Neural crest cell (in vitro differentiated cells): ENCODE data around the gene YTHDC1. TPM values are rescaled to one million over a fixed set of nuclear protein-coding genes. Genes with fewer than 3 reads are reported as not detected.

Experiments used
- DNase-seq: peaks from one replicate; pipeline ENCODE4 v3.0.0; 2021; ENCODE audit warnings: low read depth, mixed read lengths, low spot score
- H3K27ac Mint-ChIP-seq: one replicate; pipeline ENCODE4 v1.8.0; 2021; ENCODE audit warnings: mild to moderate bottlenecking, mixed read lengths; ENCODE audit not compliant: unreplicated experiment
- H3K27me3 Mint-ChIP-seq: 2 replicates; pipeline ENCODE4 v1.8.0; 2021; ENCODE audit warnings: low read depth, mild to moderate bottlenecking, mixed read lengths
- H3K36me3 Mint-ChIP-seq: 2 replicates; pipeline ENCODE4 v1.8.0; 2021; ENCODE audit warnings: low read depth, mild to moderate bottlenecking, mixed read lengths
- H3K4me1 Mint-ChIP-seq: 2 replicates; pipeline ENCODE4 v1.8.0; 2021; ENCODE audit warnings: mixed read lengths
- H3K4me3 Mint-ChIP-seq: one replicate; pipeline ENCODE4 v1.8.0; 2021; ENCODE audit warnings: mild to moderate bottlenecking, mixed read lengths
- H3K9me3 Mint-ChIP-seq: 2 replicates; pipeline ENCODE4 v1.8.0; 2021; ENCODE audit warnings: mixed read lengths
- CTCF ChIP-seq: fragments of 200-600 bp; sonication (generic); conservative IDR thresholded peaks from 2 replicates; pipeline ENCODE4 v1.5.0; 2021; ENCODE audit warnings: antibody characterized with exemption, mild to moderate bottlenecking
- total RNA-seq: library from RNA; stranded (reverse); gene quantifications from 2 replicates; pipeline ENCODE4 v1.2.1, GENCODE V29; 2021

The YTHDC1 gene
- total RNA-seq, 1 donor from 2014 or later, result 87.9 TPM

GRCh38 chr4:68366600-68366999 lies 16.7 kb upstream of the YTHDC1 start:
- Mint-ChIP-seq H3K27me3 (peaks cover 13% of the 10 kb centered on the region), H3K9me3 (peaks cover 10% of the 10 kb centered on the region), H3K27ac (no peak overlapping the region), H3K4me3 (no peak overlapping the region), H3K4me1 (no peaks in the 10 kb centered on the region), H3K36me3 (no peaks in the 10 kb centered on the region)
- DNase-seq, result no peak
- no peak for TF ChIP-seq CTCF

DNA sequence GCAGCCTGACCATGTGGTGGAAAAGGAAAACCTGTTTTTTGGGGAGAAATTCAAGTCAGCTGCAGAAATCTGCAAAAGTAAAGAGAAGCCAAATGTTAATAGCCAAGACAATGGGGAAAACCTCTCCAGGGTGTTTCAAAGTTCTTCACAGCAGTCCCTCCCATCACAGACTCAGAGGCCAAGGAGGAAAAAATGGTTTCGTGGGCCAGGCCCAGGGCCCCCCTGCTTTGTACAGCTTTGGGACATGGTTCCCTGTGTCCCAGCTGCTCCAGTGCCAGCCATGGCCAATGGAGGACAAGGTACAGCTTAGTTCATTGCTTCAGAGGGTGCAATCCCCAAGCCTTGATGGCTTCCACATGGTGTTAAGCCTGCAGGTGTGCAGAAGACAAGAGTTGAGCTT lies 15.2 kb upstream of the YTHDC1 start:
- TF ChIP-seq CTCF, result no peak
- no peaks in the 10 kb centered on the region for H3K4me1 Mint-ChIP-seq
- no peak overlapping the region for H3K27ac Mint-ChIP-seq
- DNase-seq, result no peak
- H3K27me3 Mint-ChIP-seq, result peaks cover 13% of the 10 kb centered on the region
- no peaks in the 10 kb centered on the region for H3K36me3 Mint-ChIP-seq
- H3K9me3 Mint-ChIP-seq, result peaks cover 10% of the 10 kb centered on the region
- H3K4me3 Mint-ChIP-seq, result no peak overlapping the region

DNA sequence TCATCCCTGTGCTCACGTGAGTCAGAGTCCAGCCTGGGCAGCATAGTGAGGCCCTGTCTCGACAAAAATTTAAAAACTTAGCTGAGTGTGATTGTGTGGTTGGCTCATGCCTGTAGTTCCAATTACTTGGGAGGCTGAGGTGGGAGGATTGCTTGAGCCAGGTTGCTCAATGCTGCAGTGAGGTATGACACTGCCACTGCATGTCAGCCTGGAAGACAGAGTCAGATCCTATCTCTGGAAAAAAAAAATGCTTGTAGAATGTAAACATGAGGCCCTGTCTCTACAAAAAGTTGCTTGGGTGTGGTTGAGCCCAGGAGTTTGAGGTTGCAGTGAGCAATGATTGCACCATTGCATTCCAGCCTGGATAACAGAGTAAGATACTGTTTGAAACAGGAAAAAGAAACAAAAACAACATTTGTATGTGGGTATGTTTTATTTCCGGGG lies 11.3 kb upstream of the YTHDC1 start:
- H3K27me3 Mint-ChIP-seq, result peaks cover 15% of the 10 kb centered on the region
- DNase-seq, result no peak
- no peaks in the 10 kb centered on the region for H3K4me1 Mint-ChIP-seq
- H3K4me3 Mint-ChIP-seq, result no peak overlapping the region
- no peak for TF ChIP-seq CTCF
- no peak overlapping the region for H3K27ac Mint-ChIP-seq
- H3K9me3 Mint-ChIP-seq, result peaks cover 6% of the 10 kb centered on the region
- no peaks in the 10 kb centered on the region for H3K36me3 Mint-ChIP-seq

- no peak overlapping the region for H3K4me3 Mint-ChIP-seq
- no peaks in the 10 kb centered on the region for H3K4me1 Mint-ChIP-seq
- H3K27ac Mint-ChIP-seq, result no peak overlapping the region
- H3K9me3 Mint-ChIP-seq, result peaks cover 6% of the 10 kb centered on the region
- TF ChIP-seq CTCF, result no peak
- no peak for DNase-seq
- H3K27me3 Mint-ChIP-seq, result peaks cover 19% of the 10 kb centered on the region
- H3K36me3 Mint-ChIP-seq, result no peaks in the 10 kb centered on the region
Measured at GRCh38 chr4:68360231-68360968, 10.5 kb upstream of the YTHDC1 start.

GRCh38 chr4:68359508-68359907 lies 9.6 kb upstream of the YTHDC1 start:
- TF ChIP-seq CTCF, result no peak
- H3K4me3 Mint-ChIP-seq, result no peak overlapping the region
- DNase-seq, result no peak
- H3K36me3 Mint-ChIP-seq, result no peaks in the 10 kb centered on the region
- no peaks in the 10 kb centered on the region for H3K4me1 Mint-ChIP-seq
- peaks cover 6% of the 10 kb centered on the region for H3K9me3 Mint-ChIP-seq
- H3K27ac Mint-ChIP-seq, result no peak overlapping the region
- peaks cover 28% of the 10 kb centered on the region for H3K27me3 Mint-ChIP-seq
